ENCODE data around the gene CHRND. TPM values are rescaled to one million over a fixed set of nuclear protein-coding genes. Genes with fewer than 3 reads are reported as not detected.
"Not testable (repeated sequence)": the region's sequence is repeated elsewhere in the genome, so short reads cannot be mapped to it uniquely, and the experiment has no call there.

CHRND gene
- total RNA-seq, 2 experiments from 2014 or later = not detected

- no peak for ATAC-seq
- POLR2A ChIA-PET = interaction anchor here (0.6 kb wide), 1 partner anchor 1125 kb away, joined by 5 read pairs; no protein-coding TSS in a partner anchor
- TF ChIP-seq CTCF (IDR thresholded peaks at IDR 0.05) = no peak
- DNase-seq = no peak
- CTCF ChIA-PET = interaction anchor here (0.8 to 1.2 kb wide), 2 partner anchors 43 to 45 kb away, joined by 3 to 5 read pairs; no protein-coding TSS in a partner anchor
- H3K36me3 Mint-ChIP-seq (ENCODE audit: low read depth) = peaks cover 48% of the 10 kb centered on the region
- intact Hi-C loops (cut with micrococcal nuclease) = no loop called here
- H3K9me3 Mint-ChIP-seq = no peaks in the 10 kb centered on the region
- H3K4me3 Mint-ChIP-seq = no peak overlapping the region
- H3K4me1 Mint-ChIP-seq (ENCODE audit: low read depth) = no peaks in the 10 kb centered on the region
- H3K27me3 Mint-ChIP-seq = no peaks in the 10 kb centered on the region
- H3K27ac Mint-ChIP-seq = no peak overlapping the region
These were observed 41.8 kb downstream of the CHRND start for GRCh38 chr2:232567721-232568120.

- H3K27ac Mint-ChIP-seq = no peak overlapping the region
- H3K27me3 Mint-ChIP-seq = no peaks in the 10 kb centered on the region
- H3K9me3 Mint-ChIP-seq = no peaks in the 10 kb centered on the region
- H3K4me3 Mint-ChIP-seq = no peak overlapping the region
- H3K4me1 Mint-ChIP-seq (ENCODE audit: low read depth) = no peaks in the 10 kb centered on the region
- DNase-seq = no peak
- H3K36me3 Mint-ChIP-seq (ENCODE audit: low read depth) = peaks cover 51% of the 10 kb centered on the region
- CTCF ChIA-PET = interaction anchor here (0.8 to 1.2 kb wide), 2 partner anchors 43 to 46 kb away, joined by 3 to 5 read pairs; no protein-coding TSS in a partner anchor
- no peak for TF ChIP-seq CTCF (IDR thresholded peaks at IDR 0.05)
- intact Hi-C loops (cut with micrococcal nuclease) = no loop called here
- no peak for ATAC-seq
- POLR2A ChIA-PET = interaction anchor here (0.6 kb wide), 1 partner anchor 1125 kb away, joined by 5 read pairs; no protein-coding TSS in a partner anchor
These were observed 42.2 kb downstream of the CHRND start for GRCh38 chr2:232568161-232568560.

GRCh38 chr2:232569541-232569940, 43.6 kb downstream of the CHRND start:
- H3K4me3 Mint-ChIP-seq = no peak overlapping the region
- H3K36me3 Mint-ChIP-seq (ENCODE audit: low read depth) = peaks cover 48% of the 10 kb centered on the region
- H3K27me3 Mint-ChIP-seq = no peaks in the 10 kb centered on the region
- DNase-seq (no peak), ATAC-seq (no peak)
- H3K9me3 Mint-ChIP-seq = no peaks in the 10 kb centered on the region
- TF ChIP-seq CTCF (IDR thresholded peaks at IDR 0.05) = no peak
- POLR2A ChIA-PET = interaction anchor here (0.7 kb wide), 1 partner anchor 23 kb away, joined by 3 read pairs; no protein-coding TSS in a partner anchor
- H3K4me1 Mint-ChIP-seq (ENCODE audit: low read depth) = no peaks in the 10 kb centered on the region
- CTCF ChIA-PET = no interaction called here
- intact Hi-C loops (cut with micrococcal nuclease) = no loop called here
- H3K27ac Mint-ChIP-seq = no peak overlapping the region

GRCh38 chr2:232570481-232570880, 44.5 kb downstream of the CHRND start:
- CTCF ChIA-PET; intact Hi-C loops (cut with micrococcal nuclease); H3K9me3 Mint-ChIP-seq; DNase-seq; H3K27ac Mint-ChIP-seq; H3K4me1 Mint-ChIP-seq (ENCODE audit: low read depth); ATAC-seq; POLR2A ChIA-PET; H3K27me3 Mint-ChIP-seq; H3K4me3 Mint-ChIP-seq: not testable (repeated sequence)
- peaks cover 44% of the 10 kb centered on the region for H3K36me3 Mint-ChIP-seq (ENCODE audit: low read depth)

GRCh38 chr2:232571026-232571474, 45.1 kb downstream of the CHRND start:
- no peak for TF ChIP-seq CTCF (IDR thresholded peaks at IDR 0.05)
- DNase-seq (no peak), ATAC-seq (no peak)
- peaks cover 41% of the 10 kb centered on the region for H3K36me3 Mint-ChIP-seq (ENCODE audit: low read depth)
- ChIA-PET POLR2A (no interaction called here), CTCF (no interaction called here)
- no peak overlapping the region for H3K27ac Mint-ChIP-seq
- intact Hi-C loops (cut with micrococcal nuclease) = no loop called here
- H3K4me1 Mint-ChIP-seq (ENCODE audit: low read depth) = peaks cover under 1% of the 10 kb centered on the region
- no peak overlapping the region for H3K4me3 Mint-ChIP-seq
- no peaks in the 10 kb centered on the region for H3K27me3 Mint-ChIP-seq
- H3K9me3 Mint-ChIP-seq = no peaks in the 10 kb centered on the region
